GM23338 (cell line): Measurements from ENCODE around the gene CACNA1A. TPM values are rescaled to one million over a fixed set of nuclear protein-coding genes. Genes with fewer than 3 reads are reported as not detected.
A peak's percentile ranks its signal among the peaks of the same experiment; 100 is the strongest.

Source experiments
- ATAC-seq: fragments of 200-7000 bp; cut with Tn5 transposase; 3 replicates; pipeline ENCODE4 v1.9.1; 2020
- DNase-seq: peaks from one replicate; pipeline ENCODE4 v3.0.0-alpha.2; 2015; ENCODE audit warnings: low spot score
- H2AFZ ChIP-seq: fragments of 200-600 bp; sonication (generic); 2 replicates; pipeline ENCODE4 v1.8.0; 2016; ENCODE audit warnings: antibody characterized with exemption, mild to moderate bottlenecking, moderate library complexity
- H3F3A ChIP-seq: fragments of 200-600 bp; sonication (generic); replicated peaks from 2 replicates; pipeline ENCODE4 v1.8.0; 2017; ENCODE audit warnings: antibody characterized with exemption, mixed run types, low read depth
- H3K27ac ChIP-seq: fragments of 200-600 bp; sonication (generic); 2 replicates; pipeline ENCODE4 v1.6.1; 2016; ENCODE audit warnings: low read depth
- H3K27me3 ChIP-seq: fragments of 200-600 bp; sonication (generic); 2 replicates; pipeline ENCODE4 v1.8.0; 2016; ENCODE audit warnings: mild to moderate bottlenecking, mixed run types, moderate library complexity; ENCODE audit not compliant: insufficient read depth
- H3K36me3 ChIP-seq: fragments of 200-600 bp; sonication (generic); 2 replicates; pipeline ENCODE4 v1.8.0; 2016; ENCODE audit warnings: mild to moderate bottlenecking; ENCODE audit not compliant: insufficient read depth
- H3K4me1 ChIP-seq: fragments of 200-600 bp; sonication (generic); 2 replicates; pipeline ENCODE4 v1.8.0; 2016; ENCODE audit warnings: mild to moderate bottlenecking, moderate library complexity; ENCODE audit not compliant: insufficient read depth
- H3K4me2 ChIP-seq: fragments of 200-600 bp; sonication (generic); 2 replicates; pipeline ENCODE4 v1.7.1; 2017; ENCODE audit warnings: mixed run types
- H3K4me3 ChIP-seq: fragments of 200-600 bp; sonication (generic); 2 replicates; pipeline ENCODE4 v1.6.1; 2016; ENCODE audit warnings: mixed run types
- H3K79me2 ChIP-seq: fragments of 200-600 bp; sonication (generic); replicated peaks from 2 replicates; pipeline ENCODE4 v1.8.0; 2017; ENCODE audit warnings: mild to moderate bottlenecking; ENCODE audit not compliant: insufficient read depth
- H3K9me2 ChIP-seq: fragments of 200-600 bp; sonication (generic); 2 replicates; pipeline ENCODE4 v1.8.0; 2017; ENCODE audit not compliant: insufficient read depth
- H4K20me1 ChIP-seq: fragments of 200-600 bp; sonication (generic); replicated peaks from 2 replicates; pipeline ENCODE4 v1.8.0; 2017; ENCODE audit warnings: mild to moderate bottlenecking; ENCODE audit not compliant: insufficient read depth
- H3K27ac Mint-ChIP-seq: 2 replicates; pipeline ENCODE4 v1.8.0; 2020; ENCODE audit warnings: inconsistent platforms, mild to moderate bottlenecking, moderate library complexity, mixed read lengths
- H3K27me3 Mint-ChIP-seq: 3 replicates; pipeline ENCODE4 v1.8.0; 2022; ENCODE audit warnings: low read depth, mild to moderate bottlenecking, moderate library complexity, mixed read lengths, inconsistent platforms; ENCODE audit not compliant: insufficient read depth, poor library complexity
- H3K36me3 Mint-ChIP-seq: 3 replicates; pipeline ENCODE4 v1.8.0; 2021; ENCODE audit warnings: low read depth, mild to moderate bottlenecking, inconsistent platforms, moderate library complexity, mixed read lengths
- H3K4me1 Mint-ChIP-seq: 3 replicates; pipeline ENCODE4 v1.8.0; 2020; ENCODE audit warnings: mild to moderate bottlenecking, inconsistent platforms, mixed read lengths
- H3K4me3 Mint-ChIP-seq: 3 replicates; pipeline ENCODE4 v1.8.0; 2021; ENCODE audit warnings: moderate library complexity, mild to moderate bottlenecking, inconsistent platforms, mixed read lengths
- H3K9me3 Mint-ChIP-seq: 3 replicates; pipeline ENCODE4 v1.8.0; 2020; ENCODE audit warnings: moderate library complexity, mild to moderate bottlenecking, inconsistent platforms, mixed read lengths
- CREB1 ChIP-seq: fragments of 250-450 bp; sonication (Bioruptor Pico); IDR thresholded peaks from 2 replicates; pipeline ENCODE4 v1.5.0; 2020; ENCODE audit warnings: low read depth, mild to moderate bottlenecking, moderate library complexity
- CTCF ChIP-seq, 2 experiments: fragments of 200-600 bp in 1 of 2; sonication (generic) in 1 of 2; conservative IDR thresholded peaks; 2 replicates each; pipeline versions ENCODE4 v1.5.1 to v1.6.1; 2016 to 2017; ENCODE audit warnings: antibody characterized with exemption in 2 of 2, low read depth in 2 of 2, mild to moderate bottlenecking in 2 of 2, moderate library complexity in 1 of 2
- ETS1 ChIP-seq: IDR thresholded peaks from 2 replicates; pipeline ENCODE4 v1.6.1; 2016; ENCODE audit warnings: antibody characterized with exemption
- EZH2 ChIP-seq: fragments of 200-600 bp; sonication (generic); IDR thresholded peaks from one replicate; pipeline ENCODE4 v1.8.0; 2017; ENCODE audit warnings: antibody characterized with exemption, mild to moderate bottlenecking, low read depth; ENCODE audit not compliant: unreplicated experiment
- EZH2phosphoT487 ChIP-seq: fragments of 200-600 bp; sonication (generic); IDR thresholded peaks from one replicate; pipeline ENCODE4 v1.8.1; 2018; ENCODE audit warnings: antibody characterized with exemption; ENCODE audit not compliant: unreplicated experiment
- JUNB ChIP-seq: IDR thresholded peaks from one replicate; pipeline ENCODE4 v1.6.1; 2016; ENCODE audit warnings: antibody characterized with exemption; ENCODE audit not compliant: unreplicated experiment
- NANOG ChIP-seq: IDR thresholded peaks from 2 replicates; pipeline ENCODE4 v1.6.1; 2016; ENCODE audit warnings: antibody characterized with exemption, borderline replicate concordance
- POLR2AphosphoS5 ChIP-seq: IDR thresholded peaks from 2 replicates; pipeline ENCODE4 v1.6.1; 2016; ENCODE audit warnings: antibody characterized with exemption, low read depth
- REST ChIP-seq: IDR thresholded peaks from one replicate; pipeline ENCODE4 v1.6.1; 2018; ENCODE audit warnings: antibody characterized with exemption; ENCODE audit not compliant: unreplicated experiment
- STAT1 ChIP-seq: IDR thresholded peaks from one replicate; pipeline ENCODE4 v1.6.1; 2016; ENCODE audit warnings: antibody characterized with exemption; ENCODE audit not compliant: unreplicated experiment
- ZNF114 ChIP-seq: fragments of 250-450 bp; sonication (Bioruptor Pico); IDR thresholded peaks from 2 replicates; pipeline ENCODE4 v1.5.0; 2020; ENCODE audit warnings: mild to moderate bottlenecking, moderate library complexity
- ZNF331 ChIP-seq: fragments of 250-450 bp; sonication (Bioruptor Pico); IDR thresholded peaks from 2 replicates; pipeline ENCODE4 v1.5.0; 2020; ENCODE audit warnings: low read depth, mild to moderate bottlenecking, moderate library complexity
- ZNF462 ChIP-seq: fragments of 250-450 bp; sonication (Bioruptor Pico); IDR thresholded peaks from 2 replicates; pipeline ENCODE4 v1.5.0; 2020; ENCODE audit warnings: mild to moderate bottlenecking, moderate library complexity
- polyA plus RNA-seq: library from polyadenylated mRNA; unstranded; fragments of >200 nt; fragmentation: Nextera tagmentation; extraction: Ambion mirVana; gene quantifications from 2 replicates; pipeline ENCODE4 v1.2.1, GENCODE V29; 2016
- total RNA-seq: library from RNA; depleted of rRNA; stranded (reverse); fragments of >200 nt; shearing (Covaris generic); gene quantifications from 2 replicates; pipeline ENCODE4 v1.2.3, GENCODE V29; 2014

Gene CACNA1A
- total and polyA plus RNA-seq, 2 experiments from 2014 or later: 7.4 to 20.3 TPM

GRCh38 chr19:13398780-13399726, 107.2 kb downstream of the CACNA1A start:
- H3K4me3 ChIP-seq: no peak overlapping the region
- Mint-ChIP-seq H3K4me3 (no peak overlapping the region), H3K36me3 (peaks cover 5% of the 10 kb centered on the region; the same call in 2 of the 3 replicates), H3K27ac (peak overlapping the region; percentile 37), H3K4me1 (peaks cover 21% of the 10 kb centered on the region), H3K9me3 (peaks cover 4% of the 10 kb centered on the region; the same call in 1 of the 3 replicates), H3K27me3 (peaks cover 7% of the 10 kb centered on the region)
- no peaks in the 10 kb centered on the region for H3K79me2 ChIP-seq
- no peaks in the 10 kb centered on the region for H3K27me3 ChIP-seq
- no peaks in the 10 kb centered on the region for H3F3A ChIP-seq
- DNase-seq: no peak
- H3K36me3 ChIP-seq: no peaks in the 10 kb centered on the region
- peak overlapping the region; percentile 76; the same call in 1 of the 2 replicates for H3K27ac ChIP-seq
- no peaks in the 10 kb centered on the region; the same call in 1 of the 2 replicates for H4K20me1 ChIP-seq
- TF ChIP-seq CREB1 (CRISPR knock-in tag): no peak
- no peak for TF ChIP-seq POLR2AphosphoS5
- no peak for TF ChIP-seq STAT1
- no peak for TF ChIP-seq CTCF (conservative IDR thresholded peaks at IDR 0.05; ENCODE audit: low read depth in 2 of 2)
- no peak for TF ChIP-seq EZH2phosphoT487
- no peak for TF ChIP-seq ETS1
- no peak for TF ChIP-seq ZNF462 (CRISPR knock-in tag)
- no peak for TF ChIP-seq ZNF331 (CRISPR knock-in tag)
- no peak for TF ChIP-seq NANOG
- TF ChIP-seq REST: no peak
- no peak for TF ChIP-seq EZH2
- TF ChIP-seq ZNF114 (CRISPR knock-in tag): no peak
- no peak for TF ChIP-seq JUNB
- ATAC-seq: no peak
- no peak overlapping the region for H3K4me2 ChIP-seq
- H2AFZ ChIP-seq: no peak overlapping the region
- H3K4me1 ChIP-seq: peaks cover 9% of the 10 kb centered on the region; the same call in 1 of the 2 replicates
- peaks cover 5% of the 10 kb centered on the region for H3K9me2 ChIP-seq
